Smooth muscle cell (in vitro differentiated cells): ENCODE results near the gene PDIA6. TPM values are rescaled to one million over a fixed set of nuclear protein-coding genes. Genes with fewer than 3 reads are reported as not detected.
A peak's percentile ranks its signal among the peaks of the same experiment; 100 is the strongest.
"Not testable (repeated sequence)": the region's sequence is repeated elsewhere in the genome, so short reads cannot be mapped to it uniquely, and the experiment has no call there.

ENCODE experiments used
- DNase-seq: peaks from one replicate; lab custom pipeline; 2025; ENCODE audit not compliant: unreplicated experiment; lab: John Stamatoyannopoulos, UW
- H2AFZ ChIP-seq: fragments of 200-600 bp; sonication (generic); 2 replicates; pipeline ENCODE4 v1.6.0; 2016; ENCODE audit warnings: antibody characterized with exemption, low read depth, mild to moderate bottlenecking
- H3F3A ChIP-seq: fragments of 200-600 bp; sonication (generic); 2 replicates; pipeline ENCODE4 v1.6.0; 2017; ENCODE audit warnings: antibody characterized with exemption, low read depth
- H3K27ac ChIP-seq: fragments of 200-600 bp; sonication (generic); 2 replicates; pipeline ENCODE4 v1.5.1; 2016; ENCODE audit warnings: low read depth, mild to moderate bottlenecking
- H3K27me3 ChIP-seq: fragments of 200-600 bp; sonication (generic); 2 replicates; pipeline ENCODE4 v1.6.1; 2016; ENCODE audit warnings: low read depth, mild to moderate bottlenecking
- H3K36me3 ChIP-seq: fragments of 200-600 bp; sonication (generic); 2 replicates; pipeline ENCODE4 v1.5.1; 2016; ENCODE audit warnings: low read depth
- H3K4me1 ChIP-seq: fragments of 200-600 bp; sonication (generic); 2 replicates; pipeline ENCODE4 v1.5.1; 2016; ENCODE audit warnings: low read depth
- H3K4me2 ChIP-seq: fragments of 200-600 bp; sonication (generic); 2 replicates; pipeline ENCODE4 v1.6.0; 2016; ENCODE audit warnings: mild to moderate bottlenecking
- H3K4me3 ChIP-seq: fragments of 200-600 bp; sonication (generic); 2 replicates; pipeline ENCODE4 v1.5.1; 2016; ENCODE audit warnings: mild to moderate bottlenecking
- H3K79me2 ChIP-seq: fragments of 200-600 bp; sonication (generic); 2 replicates; pipeline ENCODE4 v1.6.0; 2016; ENCODE audit warnings: low read depth, mild to moderate bottlenecking
- H3K9ac ChIP-seq: fragments of 200-600 bp; sonication (generic); 2 replicates; pipeline ENCODE4 v1.6.0; 2016; ENCODE audit warnings: low read depth
- H3K9me3 ChIP-seq: fragments of 200-600 bp; sonication (generic); replicated peaks from 2 replicates; pipeline ENCODE4 v1.5.1; 2016; ENCODE audit warnings: low read depth
- H4K20me1 ChIP-seq: fragments of 200-600 bp; sonication (generic); 2 replicates; pipeline ENCODE4 v1.6.0; 2016; ENCODE audit warnings: low read depth
- WGBS: methylation state at CpG from one replicate; pipeline ENCODE4 v1.1.7; 2016; ENCODE audit warnings: low lambda C conversion rate; 5-methylcytosine and 5-hydroxymethylcytosine counted together
- polyA plus RNA-seq: library from polyadenylated mRNA; unstranded; fragments of >200 nt; fragmentation: Nextera tagmentation; extraction: Ambion mirVana; gene quantifications from 2 replicates; pipeline ENCODE4 v1.2.1, GENCODE V29; 2016
- total RNA-seq: library from RNA; depleted of rRNA; stranded (reverse); fragments of >200 nt; gene quantifications from 2 replicates; pipeline ENCODE4 v1.2.3, GENCODE V29; 2014
- TF ChIP-seq, protein P1 (sequence below): fragments of 200-600 bp; sonication (generic); IDR thresholded peaks from 2 replicates; pipeline ENCODE4 v1.5.1; 2017; ENCODE audit warnings: borderline replicate concordance, mild to moderate bottlenecking, antibody characterized with exemption; ENCODE audit not compliant: insufficient read depth, poor library complexity, severe bottlenecking

The PDIA6 gene
- total and polyA plus RNA-seq, 2 experiments from 2014 or later = 360 to 671 TPM

DNA sequence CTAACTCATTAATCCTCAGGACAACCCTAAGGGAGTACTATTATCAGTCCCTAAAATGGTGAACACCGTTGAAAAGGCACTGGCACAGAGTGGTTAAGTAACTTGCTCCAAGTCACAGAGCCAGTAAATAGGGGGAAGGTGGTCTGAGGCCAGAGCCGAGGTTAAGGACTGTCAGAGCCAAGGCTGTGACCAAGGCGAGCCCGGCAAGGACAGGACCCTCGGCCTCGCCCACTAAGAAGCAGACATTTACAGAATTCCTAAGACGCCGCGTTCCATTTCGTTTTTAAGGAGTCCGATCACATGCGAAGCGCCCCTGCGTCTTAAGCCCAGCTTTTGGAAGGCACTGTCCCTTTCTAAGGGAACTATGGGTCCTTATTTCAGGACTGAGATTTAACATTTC lies 1.1 kb downstream of the PDIA6 start:
- peak overlapping the region; percentile 79 for H3K9ac ChIP-seq
- no peaks in the 10 kb centered on the region for H3K36me3 ChIP-seq
- H3K79me2 ChIP-seq = peaks cover 58% of the 10 kb centered on the region
- H2AFZ ChIP-seq = peak overlapping the region; percentile 13
- TF ChIP-seq, protein P1, sequence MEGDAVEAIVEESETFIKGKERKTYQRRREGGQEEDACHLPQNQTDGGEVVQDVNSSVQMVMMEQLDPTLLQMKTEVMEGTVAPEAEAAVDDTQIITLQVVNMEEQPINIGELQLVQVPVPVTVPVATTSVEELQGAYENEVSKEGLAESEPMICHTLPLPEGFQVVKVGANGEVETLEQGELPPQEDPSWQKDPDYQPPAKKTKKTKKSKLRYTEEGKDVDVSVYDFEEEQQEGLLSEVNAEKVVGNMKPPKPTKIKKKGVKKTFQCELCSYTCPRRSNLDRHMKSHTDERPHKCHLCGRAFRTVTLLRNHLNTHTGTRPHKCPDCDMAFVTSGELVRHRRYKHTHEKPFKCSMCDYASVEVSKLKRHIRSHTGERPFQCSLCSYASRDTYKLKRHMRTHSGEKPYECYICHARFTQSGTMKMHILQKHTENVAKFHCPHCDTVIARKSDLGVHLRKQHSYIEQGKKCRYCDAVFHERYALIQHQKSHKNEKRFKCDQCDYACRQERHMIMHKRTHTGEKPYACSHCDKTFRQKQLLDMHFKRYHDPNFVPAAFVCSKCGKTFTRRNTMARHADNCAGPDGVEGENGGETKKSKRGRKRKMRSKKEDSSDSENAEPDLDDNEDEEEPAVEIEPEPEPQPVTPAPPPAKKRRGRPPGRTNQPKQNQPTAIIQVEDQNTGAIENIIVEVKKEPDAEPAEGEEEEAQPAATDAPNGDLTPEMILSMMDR = no peak
- no peaks in the 10 kb centered on the region for H3K9me3 ChIP-seq
- H4K20me1 ChIP-seq = peaks cover 52% of the 10 kb centered on the region
- H3F3A ChIP-seq = peaks cover 12% of the 10 kb centered on the region
- H3K4me2 ChIP-seq = peak overlapping the region; percentile 83
- WGBS = 4% methylated on average over 14 of the region's 14 CpGs
- H3K27ac ChIP-seq = peak overlapping the region; percentile 44
- no peaks in the 10 kb centered on the region for H3K27me3 ChIP-seq
- H3K4me3 ChIP-seq = peak overlapping the region; percentile 81
- H3K4me1 ChIP-seq = peaks cover 23% of the 10 kb centered on the region
- DNase-seq = no peak

- Histone ChIP-seq H3K36me3 (no peaks in the 10 kb centered on the region), H4K20me1 (peaks cover 59% of the 10 kb centered on the region), H3K9ac (peak overlapping the region; percentile 38), H3K4me3 (peak overlapping the region; percentile 81), H3K27ac (peak overlapping the region; percentile 44), H3K27me3 (no peaks in the 10 kb centered on the region), H2AFZ (no peak overlapping the region), H3K79me2 (peaks cover 66% of the 10 kb centered on the region), H3K9me3 (no peaks in the 10 kb centered on the region), H3K4me2 (peak overlapping the region; percentile 83), H3F3A (peaks cover 12% of the 10 kb centered on the region), H3K4me1 (peaks cover 23% of the 10 kb centered on the region)
- TF ChIP-seq, protein P1 = no peak
- 46% methylated on average over 8 of the region's 8 CpGs for WGBS
- DNase-seq = no peak
Measured at GRCh38 chr2:10810202-10811161, 2.1 kb downstream of the PDIA6 start.

GRCh38 chr2:10806543-10806942 lies 6.0 kb downstream of the PDIA6 start:
- Histone ChIP-seq H3F3A (peaks cover 12% of the 10 kb centered on the region), H3K4me2 (no peak overlapping the region), H3K27me3 (no peaks in the 10 kb centered on the region), H3K27ac (no peak overlapping the region), H3K79me2 (peaks cover 85% of the 10 kb centered on the region), H3K4me1 (peaks cover 20% of the 10 kb centered on the region), H3K9ac (no peak overlapping the region), H2AFZ (no peak overlapping the region), H3K9me3 (no peaks in the 10 kb centered on the region), H4K20me1 (peaks cover 83% of the 10 kb centered on the region), H3K36me3 (peaks cover 3% of the 10 kb centered on the region), H3K4me3 (no peak overlapping the region)
- WGBS = 92% methylated on average over 3 of the region's 3 CpGs
- DNase-seq = no peak
- TF ChIP-seq, protein P1 = no peak

DNA sequence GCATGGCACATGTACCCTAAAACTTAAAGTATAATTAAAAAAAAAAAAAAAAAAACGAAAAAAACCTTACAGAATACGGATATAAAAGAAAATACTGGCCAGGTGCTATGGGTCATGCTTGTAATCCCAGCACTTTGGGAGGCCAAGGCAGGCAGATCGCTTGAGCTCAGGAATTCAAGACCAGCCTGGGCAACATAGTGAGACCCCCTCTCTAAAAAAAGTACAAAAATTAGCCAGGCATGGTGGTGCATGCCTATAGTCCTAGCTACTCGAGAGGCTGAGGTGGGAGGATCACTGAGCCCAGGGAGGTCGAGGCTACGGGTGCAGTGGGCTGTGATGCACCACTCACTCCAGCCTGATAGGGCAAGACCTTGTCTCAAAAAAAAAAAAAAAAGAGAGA lies 6.6 kb downstream of the PDIA6 start:
- H3K9ac ChIP-seq, H3K27me3 ChIP-seq, H3K9me3 ChIP-seq, H3K36me3 ChIP-seq, H3K4me2 ChIP-seq, H2AFZ ChIP-seq, DNase-seq, H3K27ac ChIP-seq, H3K4me3 ChIP-seq: not testable (repeated sequence)
- 96% methylated on average over 6 of the region's 6 CpGs for WGBS
- Histone ChIP-seq H4K20me1 (peaks cover 83% of the 10 kb centered on the region), H3K79me2 (peaks cover 85% of the 10 kb centered on the region), H3F3A (peaks cover 12% of the 10 kb centered on the region), H3K4me1 (peaks cover 15% of the 10 kb centered on the region)
